Medulla oblongata (tissue), 1 donor: ENCODE measurements around the gene BABAM2.

Source experiments
- DNase-seq: peaks from one replicate; pipeline ENCODE4 v3.0.0-alpha.2; 2015; ENCODE audit errors: extremely low spot score

Gene BABAM2

GRCh38 chr2:28206762-28207161, 316.2 kb downstream of the BABAM2 start:
- no peak for DNase-seq

- no peak for DNase-seq
Observed at GRCh38 chr2:28209261-28209691, 318.7 kb downstream of the BABAM2 start.

- DNase-seq, result no peak
Observed at GRCh38 chr2:28209864-28210263, 319.3 kb downstream of the BABAM2 start.

- DNase-seq, result no peak
Observed at GRCh38 chr2:28210535-28210934, 320.0 kb downstream of the BABAM2 start.

GRCh38 chr2:28216331-28216730, 325.8 kb downstream of the BABAM2 start:
- DNase-seq, result no peak

GRCh38 chr2:28217042-28217740, 326.7 kb downstream of the BABAM2 start:
- no peak for DNase-seq

- no peak for DNase-seq
Observed at GRCh38 chr2:28219138-28219537, 328.6 kb downstream of the BABAM2 start.

GRCh38 chr2:28219758-28220368, 329.3 kb downstream of the BABAM2 start:
- DNase-seq, result no peak

GRCh38 chr2:28224648-28225472, 334.3 kb downstream of the BABAM2 start:
- DNase-seq, result no peak

- DNase-seq, result no peak
Observed at GRCh38 chr2:28225473-28226080, 335.0 kb downstream of the BABAM2 start.

GRCh38 chr2:28226558-28226957, 336.0 kb downstream of the BABAM2 start:
- DNase-seq, result no peak

GRCh38 chr2:28227498-28227897, 337.0 kb downstream of the BABAM2 start:
- no peak for DNase-seq

GRCh38 chr2:28228434-28228995, 338.0 kb downstream of the BABAM2 start:
- no peak for DNase-seq

GRCh38 chr2:28231110-28231631, 340.6 kb downstream of the BABAM2 start:
- DNase-seq, result no peak

- no peak for DNase-seq
Observed at GRCh38 chr2:28232295-28232694, 341.8 kb downstream of the BABAM2 start.

- DNase-seq, result no peak
Observed at GRCh38 chr2:28233164-28233676, 342.7 kb downstream of the BABAM2 start.

GRCh38 chr2:28234807-28235206, 344.3 kb downstream of the BABAM2 start:
- no peak for DNase-seq

GRCh38 chr2:28239207-28239606, 348.7 kb downstream of the BABAM2 start:
- DNase-seq, result no peak

- DNase-seq, result no peak
Observed at GRCh38 chr2:28240937-28241336, 350.4 kb downstream of the BABAM2 start.

- no peak for DNase-seq
Observed at GRCh38 chr2:28247290-28247689, 356.8 kb downstream of the BABAM2 start.

- DNase-seq, result no peak
Observed at GRCh38 chr2:28247734-28248133, 357.2 kb downstream of the BABAM2 start.
